Activated naive CD4-positive, alpha-beta T cell treated with Interleukin-2 at 50 U/mL for 16 hours (primary cell): ENCODE results near the gene TAS2R10.
"Not testable (repeated sequence)": the region's sequence is repeated elsewhere in the genome, so short reads cannot be mapped to it uniquely, and the experiment has no call there.

Experiments used
- DNase-seq: peaks from one replicate; pipeline ENCODE4 v3.0.0-alpha.2; 2020

TAS2R10 gene

DNA sequence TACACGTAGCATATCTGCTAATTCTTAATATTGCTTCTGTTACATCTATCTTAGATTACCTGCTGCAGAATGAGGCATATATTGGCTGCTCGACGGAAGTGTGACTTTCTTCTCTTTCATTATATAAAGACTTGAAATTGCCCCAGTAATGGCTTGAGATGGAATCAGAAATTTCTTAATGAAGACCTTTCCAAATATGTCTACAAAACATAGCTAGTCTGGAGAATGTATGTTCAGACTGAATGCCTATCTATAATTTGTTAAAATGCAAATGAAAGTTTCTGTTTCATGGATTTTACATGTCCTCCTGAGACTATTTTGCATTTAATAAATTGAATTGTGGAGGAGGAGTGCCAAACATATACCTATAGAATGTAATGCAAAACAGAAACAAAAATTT is at the start of gene TAS2R10:
TAS2R10 (minus strand) TSS at position 101 of the 400 bp plus-strand sequence; CDS start at position 12, 89 bp downstream.
- no peak for DNase-seq

DNA sequence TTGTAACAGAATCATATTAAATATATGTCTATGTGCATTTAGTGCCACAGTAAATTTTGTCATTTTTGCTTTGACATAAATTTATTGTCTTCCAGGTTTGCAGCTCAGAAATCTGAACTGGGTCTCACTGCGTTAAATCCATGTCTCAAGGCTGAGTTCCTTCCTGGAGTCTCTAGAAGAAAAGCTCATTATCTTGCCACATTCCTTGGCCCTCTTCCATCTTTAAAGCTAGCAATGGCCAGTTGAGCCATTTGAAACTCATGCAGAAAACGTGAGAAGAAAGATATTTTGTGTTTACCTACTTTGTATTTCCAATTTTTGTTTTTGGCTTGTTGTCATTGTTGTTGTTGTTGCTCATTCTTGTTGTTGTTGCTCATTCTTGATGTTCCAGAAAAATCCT is 47.2 kb upstream of the TAS2R10 start:
- DNase-seq, result no peak

GRCh38 chr12:10867381-10867780 is 41.2 kb upstream of the TAS2R10 start:
- DNase-seq, result no peak

- no peak for DNase-seq
These were observed 37.5 kb upstream of the TAS2R10 start for GRCh38 chr12:10863512-10864218.

DNA sequence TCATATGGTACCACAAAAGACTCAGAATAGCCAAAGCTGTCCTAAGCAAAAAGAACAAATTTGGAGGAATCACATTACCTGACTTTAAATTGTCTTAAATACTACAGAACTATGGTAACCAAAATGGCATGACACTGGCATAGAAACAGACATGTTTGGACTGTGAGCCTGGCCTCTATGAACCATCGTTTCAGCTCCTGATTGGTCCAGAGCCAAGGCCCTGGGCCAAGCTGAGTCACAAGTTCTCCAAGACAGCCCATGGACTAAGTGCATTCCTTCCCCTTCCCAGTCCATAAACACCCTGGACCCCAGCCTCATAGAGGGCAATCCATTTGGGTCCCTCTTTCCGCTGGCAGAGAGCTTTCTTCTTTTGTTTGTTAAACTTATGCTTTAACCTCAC is 35.2 kb upstream of the TAS2R10 start:
- no peak for DNase-seq

- no peak for DNase-seq
These were observed 29.6 kb upstream of the TAS2R10 start for GRCh38 chr12:10855807-10856206.

- DNase-seq, result no peak
These were observed 27.6 kb upstream of the TAS2R10 start for GRCh38 chr12:10853776-10854175.

GRCh38 chr12:10851243-10851858 is 25.2 kb upstream of the TAS2R10 start:
- DNase-seq, result no peak

- DNase-seq, result no peak
These were observed 23.3 kb upstream of the TAS2R10 start, which contains the start of gene PRR4 for GRCh38 chr12:10849425-10849878. Gene PRR4 (minus strand): TSS chr12:10849475. CDS start chr12:10849437, 38 bp downstream.

DNA sequence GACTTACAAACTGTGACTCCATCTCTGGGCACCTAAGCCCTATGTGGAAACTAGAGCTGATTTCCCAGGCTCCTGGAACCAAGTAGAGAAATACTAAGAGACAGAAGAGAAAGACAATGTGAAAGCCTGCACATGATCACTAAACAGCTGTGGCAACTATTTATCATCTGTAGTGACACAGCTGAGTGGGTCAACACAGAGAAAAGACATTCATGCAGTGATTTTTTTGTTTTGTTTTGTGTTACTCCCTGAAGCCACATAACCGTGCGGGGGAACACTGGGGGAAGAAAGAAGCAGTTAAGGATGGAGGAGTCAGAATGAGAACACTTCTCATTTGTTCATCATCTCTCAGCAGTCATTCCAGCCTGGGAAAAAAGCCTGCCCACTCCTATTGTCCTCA is 21.6 kb upstream of the TAS2R10 start:
- no peak for DNase-seq

DNA sequence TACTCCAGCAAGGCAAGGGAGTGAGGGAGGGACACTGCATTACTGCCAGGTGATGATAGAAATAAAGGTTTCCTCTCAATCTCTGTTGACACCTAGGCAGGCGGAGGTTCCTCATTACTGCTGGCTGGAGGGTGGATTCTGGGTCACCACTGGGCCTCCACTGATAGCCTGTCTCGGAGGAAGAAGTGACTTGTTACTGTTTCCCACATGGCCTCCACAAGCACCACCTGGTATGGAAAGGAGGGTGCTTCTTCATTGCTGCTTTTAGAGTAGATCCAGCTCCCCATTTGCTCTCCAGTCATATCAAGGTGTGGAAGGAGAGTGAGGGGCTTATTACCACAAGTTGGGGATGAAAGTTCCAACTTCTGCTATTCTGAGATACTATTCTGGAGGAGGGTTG is 16.7 kb upstream of the TAS2R10 start:
- no peak for DNase-seq

DNA sequence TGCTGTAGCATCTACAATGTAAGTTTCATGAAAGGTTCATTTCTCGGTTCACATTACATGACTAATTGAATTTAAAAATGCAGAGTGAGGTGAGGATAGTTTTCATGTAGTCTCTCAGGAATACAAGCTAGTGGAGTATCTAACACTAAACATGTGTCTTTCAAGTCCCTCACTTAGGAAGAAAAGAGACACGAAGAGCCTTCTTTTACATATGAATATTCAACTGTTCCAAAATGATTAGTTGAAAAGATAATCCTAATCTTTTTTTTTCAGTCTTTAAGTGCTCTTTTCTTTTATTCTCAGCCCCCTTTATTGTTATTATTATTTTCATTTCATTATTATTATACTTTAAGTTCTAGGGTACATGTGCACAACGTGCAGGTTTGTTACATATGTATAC is 12.3 kb upstream of the TAS2R10 start:
- DNase-seq, result no peak

DNA sequence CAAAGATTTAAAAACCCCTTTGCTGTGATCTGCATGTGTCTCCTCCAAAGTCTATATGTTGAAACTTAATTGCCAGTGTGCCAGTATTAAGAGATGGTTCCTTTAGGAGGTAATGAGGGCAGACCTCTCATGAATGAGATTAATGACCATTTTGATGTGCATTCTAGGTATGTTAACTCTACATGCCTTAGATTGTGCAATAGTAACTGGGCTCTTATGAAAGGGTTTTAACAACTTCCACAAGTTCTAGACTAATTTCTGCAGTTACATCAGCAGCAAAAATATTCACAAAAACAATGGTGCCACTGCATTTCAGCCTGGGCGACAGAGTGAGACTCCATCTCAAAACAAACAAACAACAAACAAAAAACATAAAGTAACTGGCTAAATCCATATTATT is 3.8 kb upstream of the TAS2R10 start:
- DNase-seq, result no peak

DNA sequence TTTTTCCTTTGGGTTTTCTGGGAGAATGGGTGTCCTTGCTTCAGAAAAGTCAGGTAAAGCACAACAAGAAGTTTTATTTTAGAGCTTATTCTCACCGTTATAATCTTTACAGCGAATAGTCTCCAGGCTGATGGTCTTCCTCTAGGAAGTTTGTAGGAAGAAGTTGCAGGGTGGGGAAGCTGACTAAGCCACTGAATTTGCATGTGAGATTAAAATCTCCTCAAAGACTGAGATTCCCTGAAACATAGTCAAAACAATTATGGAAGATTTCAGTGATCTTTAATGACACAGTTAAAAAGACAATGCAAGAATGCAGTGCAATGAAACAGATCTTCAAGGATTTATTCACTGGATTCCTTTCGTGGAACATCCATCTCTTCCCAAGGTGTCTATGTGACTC is 1.2 kb downstream of the TAS2R10 start:
- DNase-seq, result no peak

DNA sequence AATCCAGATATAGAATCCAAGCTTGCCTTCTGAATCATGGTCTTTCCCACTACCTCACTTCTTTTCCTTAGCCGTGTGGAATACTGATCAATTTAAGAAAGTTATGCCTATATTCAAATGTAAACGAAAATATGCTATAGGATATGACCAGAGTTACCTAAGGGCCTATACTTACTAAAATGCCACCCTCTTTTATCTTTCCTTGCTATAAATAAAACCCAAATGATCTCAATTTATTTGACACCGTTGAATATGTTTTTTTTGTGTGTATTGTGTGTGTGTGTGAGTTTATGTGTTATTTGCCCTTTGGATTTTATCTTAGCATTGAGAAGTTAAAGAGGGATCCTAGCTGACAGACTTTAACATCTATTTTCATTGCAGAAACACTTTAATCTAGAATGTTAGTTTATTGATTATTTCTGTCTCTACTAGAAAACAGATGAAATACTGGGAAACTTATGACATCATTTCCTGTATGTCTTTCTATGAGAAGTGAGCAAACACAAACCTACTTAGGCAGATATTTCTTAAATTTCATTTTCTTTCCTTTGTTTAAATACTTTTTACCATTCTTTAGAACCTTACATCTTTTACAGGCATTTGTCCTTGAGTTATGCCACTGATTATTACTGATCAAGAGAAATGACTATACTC is 14.1 kb downstream of the TAS2R10 start:
- DNase-seq, result no peak

- DNase-seq, result no peak
These were observed 16.1 kb downstream of the TAS2R10 start, which contains the start of gene TAS2R9 for GRCh38 chr12:10810068-10810467. Gene TAS2R9 (minus strand): TSS chr12:10810168. CDS start chr12:10810075, 93 bp downstream.

DNA sequence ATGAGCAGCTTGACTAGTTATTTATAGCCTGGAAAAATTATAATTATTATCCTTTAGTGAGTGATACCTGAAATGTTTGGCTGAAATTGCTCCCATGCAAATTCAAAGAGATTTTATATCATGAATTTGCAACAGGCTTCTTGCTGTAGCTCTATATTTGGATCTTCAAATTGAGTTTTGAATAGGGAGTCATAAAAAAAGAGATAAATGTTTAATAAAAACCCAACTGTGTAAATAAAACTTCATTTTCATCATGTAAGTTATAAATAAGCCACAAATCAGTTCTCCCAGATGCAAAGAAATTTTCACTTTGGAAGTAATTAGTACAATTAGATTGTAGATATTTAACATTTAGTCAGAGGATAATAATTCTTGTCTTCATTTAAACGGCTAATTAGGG is 19.0 kb downstream of the TAS2R10 start, which contains the start of gene TAS2R8:
TAS2R8 (minus strand) TSS at position 101 of the 400 bp plus-strand sequence. CDS start 306 bp downstream, outside the sequence.
- no peak for DNase-seq

GRCh38 chr12:10802587-10802986 is 23.6 kb downstream of the TAS2R10 start, which contains the start of gene TAS2R7:
Gene TAS2R7 (minus strand): TSS chr12:10802627. CDS start chr12:10802570, 57 bp downstream.
- DNase-seq, result no peak

DNA sequence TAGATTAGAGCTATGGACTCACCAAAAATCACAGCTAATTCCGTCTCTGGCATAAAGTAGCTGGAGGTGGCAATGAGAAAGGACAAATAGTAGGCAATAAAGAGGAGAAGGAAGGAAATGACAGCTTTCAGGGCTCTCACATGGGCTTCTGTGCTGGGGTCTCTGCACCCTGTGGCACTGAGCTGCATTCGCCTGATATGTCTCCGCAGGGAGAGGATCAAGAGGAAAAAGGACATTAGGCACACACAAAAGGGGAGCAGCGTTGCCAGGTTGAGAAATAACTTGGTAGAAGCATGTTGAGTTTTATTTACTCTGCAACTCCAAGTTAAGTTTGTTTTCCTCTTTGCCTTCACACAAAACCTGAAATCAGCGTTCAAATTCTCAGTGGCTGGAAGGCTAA is 24.4 kb downstream of the TAS2R10 start:
- DNase-seq, result no peak

DNA sequence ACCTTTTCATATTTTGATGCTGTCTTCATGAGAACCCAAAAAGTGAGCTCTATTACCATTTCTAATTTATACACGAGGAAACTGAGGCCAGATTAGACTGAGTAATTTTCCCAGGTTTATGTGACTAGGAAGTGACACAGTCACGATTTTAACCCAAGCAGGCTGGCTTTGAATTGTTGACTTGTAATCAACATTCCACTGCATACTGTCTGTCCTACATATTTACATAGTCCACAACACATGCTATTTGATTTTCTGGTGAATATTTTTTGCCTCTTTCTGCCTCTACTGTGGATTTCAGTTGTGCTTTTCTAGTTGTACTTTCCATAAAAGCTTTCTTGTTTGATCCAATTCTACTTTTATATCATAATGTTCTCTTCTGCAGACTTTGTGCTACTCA is 31.9 kb downstream of the TAS2R10 start:
- DNase-seq, result no peak

DNA sequence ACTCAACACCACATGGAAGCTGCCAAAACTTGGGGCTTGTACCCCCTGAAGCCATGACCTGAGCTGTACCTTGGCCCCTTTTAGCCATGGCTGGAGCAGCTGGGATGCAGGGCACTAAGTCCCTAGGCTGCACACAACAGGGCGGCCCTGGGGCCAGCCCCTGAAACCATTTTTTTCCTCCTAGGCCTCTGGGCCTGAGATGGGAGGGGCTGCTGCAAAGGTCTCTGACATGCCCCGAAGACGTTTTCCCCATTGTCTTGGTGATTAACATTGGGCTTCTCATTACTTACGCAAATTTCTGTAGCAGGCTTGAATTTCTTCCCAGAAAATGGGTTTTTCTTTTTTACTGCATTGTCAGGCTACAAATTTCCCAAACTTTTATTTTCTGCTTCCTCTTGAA is 34.4 kb downstream of the TAS2R10 start:
- DNase-seq, result not testable (repeated sequence)

GRCh38 chr12:10783252-10783651 is 42.9 kb downstream of the TAS2R10 start:
- DNase-seq, result no peak

- DNase-seq, result no peak
These were observed 47.1 kb downstream of the TAS2R10 start for GRCh38 chr12:10779103-10779502.
